Measurements from ENCODE around the gene NDUFA6. TPM values are rescaled to one million over a fixed set of nuclear protein-coding genes. Genes with fewer than 3 reads are reported as not detected.
A peak's percentile ranks its signal among the peaks of the same experiment; 100 is the strongest.
"Not testable (repeated sequence)": the region's sequence is repeated elsewhere in the genome, so short reads cannot be mapped to it uniquely, and the experiment has no call there.

NDUFA6 gene
- polyA plus RNA-seq, 4 donors, result 74.8 to 131 (median 107) TPM

GRCh38 chr22:42073621-42074041, 16.9 kb downstream of the NDUFA6 start:
- no peak for DNase-seq (ENCODE audit: low read depth in 4 of 4, low spot score in 3 of 4)

DNA sequence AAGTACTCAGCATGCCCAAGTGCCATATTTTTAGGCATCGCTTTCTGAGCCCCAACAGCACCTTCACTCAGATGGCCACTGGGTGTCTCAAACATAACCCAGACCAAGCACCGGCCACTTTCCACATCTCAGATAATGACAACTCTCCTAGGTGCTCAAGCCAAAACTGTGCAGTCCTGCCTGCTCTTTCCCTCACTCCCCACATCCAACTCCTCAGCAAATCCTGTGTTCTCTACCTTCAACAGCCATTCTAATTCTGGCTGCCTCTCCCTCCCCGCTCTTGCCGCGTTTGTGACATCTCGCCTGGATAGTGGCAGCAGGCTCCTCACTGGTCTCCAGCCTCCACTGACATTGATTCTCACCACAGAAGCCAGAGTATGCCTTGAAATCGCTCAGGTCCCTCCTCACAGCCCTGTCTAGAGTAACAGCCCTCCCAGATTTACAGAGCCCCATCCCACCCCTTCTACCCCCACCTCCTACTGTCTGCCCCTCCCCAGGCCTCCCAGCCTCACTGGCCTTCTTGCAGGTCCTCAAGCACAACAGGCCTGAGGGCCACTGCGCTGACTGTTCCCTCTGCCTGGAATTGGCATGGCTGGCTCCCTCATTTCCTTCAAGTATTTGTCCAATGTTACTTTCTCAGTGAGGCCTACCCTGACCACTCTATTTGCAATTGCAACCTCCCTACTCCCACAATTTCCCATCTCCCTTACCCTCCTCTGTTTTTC, 17.8 kb downstream of the NDUFA6 start:
- DNase-seq (ENCODE audit: low read depth in 4 of 4, low spot score in 3 of 4), result no peak

GRCh38 chr22:42071508-42071907, 19.1 kb downstream of the NDUFA6 start:
- not testable (repeated sequence) for DNase-seq (ENCODE audit: low read depth in 4 of 4, low spot score in 3 of 4)

- DNase-seq (ENCODE audit: low read depth in 4 of 4, low spot score in 3 of 4), result peak; percentile 89 to 94 (median 92)
These were observed 19.8 kb downstream of the NDUFA6 start, which contains the start of gene NAGA for GRCh38 chr22:42070517-42071422. Gene NAGA, minus strand, starts transcription at chr22:42070812. Its CDS starts 515 bp downstream, at chr22:42070297.

DNA sequence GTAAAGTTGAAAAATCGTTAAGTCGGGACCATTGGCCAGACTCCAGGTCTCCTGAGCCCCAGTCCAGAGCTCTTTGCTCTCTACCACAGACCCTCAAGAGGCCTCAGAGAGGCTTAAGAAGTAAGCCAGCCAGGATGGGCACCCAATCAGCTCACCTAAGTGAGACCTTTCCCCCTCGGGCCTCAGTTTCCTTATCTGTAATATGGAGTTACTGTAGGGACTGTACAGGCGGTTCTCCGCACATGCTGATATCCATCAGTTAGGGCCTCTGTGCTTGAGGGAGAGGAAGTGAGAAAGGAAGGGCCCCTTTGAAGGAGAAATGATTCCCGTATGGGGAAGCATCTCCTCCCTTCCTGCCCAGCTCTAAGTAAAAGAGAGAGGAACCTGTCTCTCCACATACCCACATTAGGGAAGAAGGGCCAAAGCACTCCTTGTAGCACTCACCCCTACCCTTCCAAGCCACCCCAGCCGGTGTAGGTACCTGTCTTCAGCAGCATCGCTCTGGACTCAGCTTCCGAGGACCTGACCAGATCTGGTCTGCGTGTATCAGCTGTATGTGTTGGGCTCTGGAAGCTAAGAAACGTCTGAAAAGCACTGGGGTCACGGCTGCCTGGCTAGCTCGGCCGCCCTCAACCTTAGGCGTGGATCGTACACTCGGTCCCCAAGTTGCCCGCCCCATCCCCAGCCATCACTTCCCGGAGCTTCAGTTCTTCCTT, 20.6 kb downstream of the NDUFA6 start:
- no peak for DNase-seq (ENCODE audit: low read depth in 4 of 4, low spot score in 3 of 4)

- DNase-seq (ENCODE audit: low read depth in 4 of 4, low spot score in 3 of 4), result no peak
These were observed 22.3 kb downstream of the NDUFA6 start for GRCh38 chr22:42068291-42068690.

- DNase-seq (ENCODE audit: low read depth in 4 of 4, low spot score in 3 of 4), result no peak
These were observed 22.8 kb downstream of the NDUFA6 start for GRCh38 chr22:42067671-42068251.

DNA sequence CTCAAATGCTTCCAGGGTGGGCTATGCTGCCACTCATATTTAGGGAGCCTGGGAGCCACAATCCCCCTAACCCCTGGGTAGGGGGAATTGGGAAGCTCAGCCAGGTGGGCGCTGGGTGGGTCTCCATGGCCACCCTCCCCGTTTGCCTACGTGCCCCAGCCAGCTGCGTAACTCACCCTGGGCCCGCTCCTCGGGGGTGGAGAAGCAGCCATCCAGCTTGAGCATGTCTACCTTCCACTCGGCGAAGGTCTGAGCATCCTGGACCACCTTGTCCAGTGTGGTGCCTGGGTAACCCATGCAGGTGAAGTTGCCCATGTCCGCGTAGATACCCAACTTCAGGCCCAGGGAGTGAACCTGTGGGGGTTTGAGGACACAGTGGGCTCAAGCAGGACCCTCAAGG, 23.6 kb downstream of the NDUFA6 start:
- DNase-seq (ENCODE audit: low read depth in 4 of 4, low spot score in 3 of 4), result no peak

- no peak for DNase-seq (ENCODE audit: low read depth in 4 of 4, low spot score in 3 of 4)
These were observed 24.3 kb downstream of the NDUFA6 start for GRCh38 chr22:42066126-42066761.

DNA sequence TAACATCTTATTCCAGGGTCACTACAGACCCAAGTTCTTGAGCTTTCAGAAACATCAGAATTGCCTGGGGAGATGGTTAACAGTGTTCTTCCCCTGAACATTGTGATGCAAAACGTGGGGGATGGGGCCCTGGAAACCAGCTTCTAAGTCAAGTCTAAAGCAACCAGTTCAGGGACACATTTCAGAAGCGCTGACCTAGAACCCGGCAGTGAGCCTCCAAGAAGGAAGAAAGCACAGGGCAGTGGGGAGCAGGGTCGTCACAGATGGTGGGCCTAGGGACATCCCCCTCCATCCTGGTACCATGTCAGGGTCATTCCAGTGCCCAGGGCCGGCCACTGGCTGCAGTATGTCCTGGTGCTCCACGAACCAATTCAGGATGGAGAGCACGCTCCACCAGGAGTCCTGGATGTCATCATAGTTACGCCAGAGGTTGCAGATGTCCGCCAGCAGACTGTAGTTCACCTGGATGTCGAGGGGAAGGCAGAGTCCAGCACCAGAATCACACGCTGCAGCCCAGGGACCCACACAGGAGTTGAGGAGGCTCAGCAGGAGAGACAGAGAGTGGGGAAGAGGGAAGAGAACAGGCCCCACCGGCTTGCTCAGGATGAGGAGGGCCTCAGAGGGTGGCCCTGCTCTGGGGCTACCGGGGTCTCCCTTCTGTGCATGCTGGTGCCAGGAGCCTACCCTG, 25.0 kb downstream of the NDUFA6 start:
- DNase-seq (ENCODE audit: low read depth in 4 of 4, low spot score in 3 of 4), result no peak

DNA sequence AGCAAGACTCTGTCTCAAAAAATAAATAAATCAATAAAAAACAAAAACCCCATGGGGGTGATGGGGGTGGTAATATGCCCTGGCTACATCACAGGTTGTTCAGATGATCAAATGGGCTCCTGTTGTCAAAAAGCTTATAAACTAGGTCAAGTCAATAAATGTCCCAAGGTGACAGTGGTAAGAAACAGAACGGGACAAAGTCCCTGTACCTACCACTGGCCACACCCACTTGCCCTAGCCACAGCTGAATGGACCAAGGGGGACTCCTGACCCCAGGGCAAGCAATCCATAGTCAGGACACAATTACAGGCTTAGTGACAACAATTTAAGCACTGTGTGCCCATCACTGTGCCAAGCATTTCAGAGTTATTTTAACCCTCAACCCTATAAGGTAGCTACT, 25.9 kb downstream of the NDUFA6 start:
- DNase-seq (ENCODE audit: low read depth in 4 of 4, low spot score in 3 of 4), result no peak

DNA sequence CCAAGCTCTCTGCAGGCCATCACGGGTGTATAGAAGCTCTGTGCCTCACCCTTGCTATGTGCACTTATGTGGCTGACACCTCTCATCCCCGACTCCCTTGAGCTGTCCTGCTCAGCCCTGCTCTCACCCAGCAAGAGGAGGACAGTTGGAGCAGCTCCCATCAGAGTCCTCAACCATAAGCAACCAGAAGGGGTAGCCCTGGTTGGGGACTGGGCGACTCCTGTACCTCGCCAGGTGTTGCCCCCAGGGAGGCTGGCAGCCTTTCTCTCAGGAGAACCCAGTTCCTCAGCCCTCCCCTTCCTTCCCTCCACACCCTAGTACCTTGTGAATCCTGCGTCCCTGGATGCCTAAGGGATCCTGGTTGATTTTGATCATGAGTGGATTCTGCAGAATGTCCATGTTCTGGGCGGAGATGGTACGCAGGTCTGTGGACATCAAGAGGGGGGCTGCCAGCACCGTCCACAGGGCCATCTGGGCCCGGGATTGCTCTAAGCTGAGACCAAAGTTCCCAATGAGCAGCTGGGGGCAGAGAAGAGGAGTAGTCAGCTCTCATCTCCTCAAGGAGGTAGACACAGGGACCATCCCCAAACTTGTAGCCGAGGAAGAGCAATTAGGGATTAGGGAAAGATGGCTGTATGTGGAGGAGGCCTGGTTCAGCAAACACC, 27.9 kb downstream of the NDUFA6 start:
- no peak for DNase-seq (ENCODE audit: low read depth in 4 of 4, low spot score in 3 of 4)

DNA sequence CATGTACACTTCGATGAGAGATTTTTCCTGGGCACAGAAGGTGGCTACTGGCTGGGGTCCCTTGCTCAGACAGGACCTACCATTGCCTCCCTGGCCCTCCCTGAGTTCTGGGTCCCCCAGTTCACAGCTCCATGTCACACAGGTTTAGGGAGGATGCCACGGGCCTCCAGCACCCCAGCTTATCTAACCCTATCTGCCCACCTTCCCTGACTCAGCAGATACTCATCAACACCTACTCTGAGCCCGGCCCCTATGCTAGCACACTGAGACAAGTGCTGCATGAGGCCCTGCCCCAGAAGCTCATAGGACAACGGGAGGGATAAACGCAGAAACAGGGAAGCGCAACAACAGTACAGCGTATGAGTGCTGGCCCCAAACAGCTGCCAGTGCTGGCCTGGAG, 29.5 kb downstream of the NDUFA6 start:
- no peak for DNase-seq (ENCODE audit: low read depth in 4 of 4, low spot score in 3 of 4)

DNA sequence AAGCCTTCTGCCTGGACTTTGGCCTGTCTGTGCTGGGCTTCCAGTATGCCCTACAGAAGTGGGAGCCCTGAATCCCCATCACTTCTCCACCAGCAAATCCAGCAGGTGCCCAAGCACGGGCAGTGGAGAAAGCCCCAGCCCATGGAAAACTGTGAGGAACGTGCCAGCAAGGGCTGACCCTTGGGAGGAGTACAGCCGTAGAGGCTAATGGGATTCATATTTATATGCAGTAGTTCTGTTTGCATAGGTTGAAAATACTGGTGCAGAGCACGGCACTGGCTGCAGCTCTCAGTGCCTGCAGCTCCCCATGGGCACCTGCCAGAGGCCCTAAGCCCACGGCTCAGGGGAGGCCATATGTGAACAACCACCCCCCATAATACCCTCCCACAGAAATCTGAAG, 30.1 kb downstream of the NDUFA6 start:
- DNase-seq (ENCODE audit: low read depth in 4 of 4, low spot score in 3 of 4), result no peak

DNA sequence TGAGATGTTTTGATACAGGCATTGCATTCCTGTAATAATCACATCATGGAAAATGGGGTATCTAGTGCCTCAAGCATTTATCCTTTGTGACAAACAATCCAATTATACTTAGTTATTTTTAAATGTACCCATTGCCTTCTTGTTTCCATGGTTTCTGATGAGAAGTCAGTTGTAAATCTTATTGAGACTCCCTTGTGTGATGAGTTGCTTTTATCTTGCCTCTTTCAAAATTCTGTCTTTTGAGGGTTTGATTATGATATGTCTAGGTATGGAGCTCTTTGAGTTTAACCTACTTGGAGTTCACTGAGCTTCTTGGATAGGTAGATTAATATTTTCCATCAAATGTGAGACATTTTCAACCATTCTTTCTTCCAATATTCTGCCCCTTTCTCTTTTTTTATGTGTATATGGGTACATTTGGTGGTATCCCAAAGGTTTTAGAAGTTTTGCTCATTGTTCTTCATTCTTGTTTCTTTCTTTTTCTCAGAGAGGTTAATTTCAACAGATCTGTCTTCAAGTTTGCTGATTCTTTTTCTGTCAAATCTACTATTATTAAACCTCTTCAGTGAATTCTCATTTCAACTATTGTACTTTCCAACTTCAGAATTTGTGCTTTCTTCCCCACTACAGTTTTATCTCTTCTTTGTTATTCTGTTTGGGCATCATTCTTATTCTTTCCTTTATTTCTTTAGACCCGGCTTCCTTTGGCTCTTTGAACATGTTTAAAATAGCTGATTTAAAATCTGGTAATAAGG, 33.6 kb downstream of the NDUFA6 start:
- DNase-seq (ENCODE audit: low read depth in 4 of 4, low spot score in 3 of 4), result no peak

DNA sequence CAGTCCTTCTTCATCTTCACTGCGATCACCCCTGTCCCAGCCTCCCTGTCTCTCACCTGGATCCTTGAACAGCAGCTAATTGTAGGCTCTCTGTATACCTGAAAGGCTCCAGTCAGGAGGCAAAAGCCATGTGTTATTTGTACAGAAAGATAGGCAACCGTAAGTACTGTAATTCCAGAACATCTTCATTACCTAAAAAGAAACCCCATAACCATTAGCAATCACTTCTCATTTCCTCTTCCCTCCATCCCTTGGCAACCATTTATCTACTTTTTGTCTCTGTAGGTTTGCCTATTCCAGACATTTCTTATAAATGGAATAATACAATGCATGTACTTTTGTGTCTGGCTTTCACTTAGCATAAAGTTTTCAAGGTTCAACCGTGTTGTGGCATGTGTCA, 37.8 kb downstream of the NDUFA6 start:
- DNase-seq (ENCODE audit: low read depth in 4 of 4, low spot score in 3 of 4), result no peak

- DNase-seq (ENCODE audit: low read depth in 4 of 4, low spot score in 3 of 4), result no peak
These were observed 39.9 kb downstream of the NDUFA6 start for GRCh38 chr22:42050641-42051180.

GRCh38 chr22:42041784-42042183, 48.8 kb downstream of the NDUFA6 start:
- DNase-seq (ENCODE audit: low read depth in 4 of 4, low spot score in 3 of 4), result no peak

Data from left renal pelvis (tissue), 4 donors.